Middle frontal gyrus (tissue), 1 donor: ENCODE measurements around the gene PLA2G6.
"Not testable (repeated sequence)": the region's sequence is repeated elsewhere in the genome, so short reads cannot be mapped to it uniquely, and the experiment has no call there.

Experiments
- DNase-seq: peaks from one replicate; pipeline ENCODE4 v3.0.0-alpha.2; 2015; ENCODE audit warnings: low spot score; ENCODE audit errors: extremely low spot score

PLA2G6 gene

GRCh38 chr22:38191731-38192474 lies 10.3 kb upstream of the PLA2G6 start:
- DNase-seq = no peak

GRCh38 chr22:38191055-38191454 lies 9.4 kb upstream of the PLA2G6 start:
- no peak for DNase-seq

- no peak for DNase-seq
Observed at GRCh38 chr22:38190581-38190980, 9.0 kb upstream of the PLA2G6 start.

GRCh38 chr22:38189104-38189503 lies 7.5 kb upstream of the PLA2G6 start:
- DNase-seq = no peak

- no peak for DNase-seq
Observed at GRCh38 chr22:38187413-38188212, 6.0 kb upstream of the PLA2G6 start.

GRCh38 chr22:38186429-38186828 lies 4.8 kb upstream of the PLA2G6 start:
- no peak for DNase-seq

- DNase-seq = no peak
Observed at GRCh38 chr22:38184788-38185187, 3.2 kb upstream of the PLA2G6 start.

- no peak for DNase-seq
Observed at GRCh38 chr22:38180841-38181452, 683 bp downstream of the PLA2G6 start.

- not testable (repeated sequence) for DNase-seq
Observed at GRCh38 chr22:38178605-38178937, 3.1 kb downstream of the PLA2G6 start.

GRCh38 chr22:38177926-38178604 lies 3.6 kb downstream of the PLA2G6 start:
- no peak for DNase-seq

- not testable (repeated sequence) for DNase-seq
Observed at GRCh38 chr22:38177571-38177925, 4.1 kb downstream of the PLA2G6 start.

- no peak for DNase-seq
Observed at GRCh38 chr22:38177044-38177443, 4.6 kb downstream of the PLA2G6 start.

GRCh38 chr22:38176170-38176741 lies 5.4 kb downstream of the PLA2G6 start:
- DNase-seq = no peak

- no peak for DNase-seq
Observed at GRCh38 chr22:38175206-38176118, 6.2 kb downstream of the PLA2G6 start.

GRCh38 chr22:38174626-38175025 lies 7.0 kb downstream of the PLA2G6 start:
- DNase-seq = no peak

GRCh38 chr22:38173641-38173906 lies 8.1 kb downstream of the PLA2G6 start:
- DNase-seq = no peak

GRCh38 chr22:38172832-38173640 lies 8.6 kb downstream of the PLA2G6 start:
- DNase-seq = no peak

- no peak for DNase-seq
Observed at GRCh38 chr22:38171927-38172831, 9.5 kb downstream of the PLA2G6 start.

- DNase-seq = no peak
Observed at GRCh38 chr22:38170469-38170868, 11.2 kb downstream of the PLA2G6 start.
